Stimulated activated naive B cell treated with anti-CD40 and anti-IgM and Interleukin-4, amounts not matched to agents 10 μg/mL and 1 μg/mL and 100 μg/mL, for 72 hours (primary cell): ENCODE measurements around the gene RNF144A.

Experiments used
- ATAC-seq, 2 donors: fragments of 150-1000 bp; cut with Tn5 transposase; replicated peaks; 2 replicates each; pipeline ENCODE4 v1.10.0; 2021; ENCODE audit warnings: moderate library complexity in 1 of 2
- DNase-seq: peaks from one replicate; pipeline ENCODE4 v3.0.0; 2021
- H3K27ac Mint-ChIP-seq: one replicate; pipeline ENCODE4 v1.8.0; 2022; ENCODE audit warnings: mild to moderate bottlenecking, mixed read lengths
- H3K27me3 Mint-ChIP-seq, 2 donors: one replicate each; pipeline ENCODE4 v1.8.0; 2022; ENCODE audit warnings: mixed read lengths in 2 of 2
- H3K36me3 Mint-ChIP-seq, 2 donors: one replicate each; pipeline ENCODE4 v1.8.0; 2022; ENCODE audit warnings: mixed read lengths in 2 of 2, mild to moderate bottlenecking in 1 of 2
- H3K4me1 Mint-ChIP-seq, 2 donors: one replicate each; pipeline ENCODE4 v1.8.0; 2022; ENCODE audit warnings: mixed read lengths in 2 of 2, mild to moderate bottlenecking in 1 of 2
- H3K4me3 Mint-ChIP-seq, 2 donors: one replicate each; pipeline ENCODE4 v1.8.0; 2022; ENCODE audit warnings: mild to moderate bottlenecking in 2 of 2, mixed read lengths in 2 of 2, moderate library complexity in 1 of 2
- H3K9me3 Mint-ChIP-seq, 2 donors: one replicate each; pipeline ENCODE4 v1.8.0; 2022; ENCODE audit warnings: mixed read lengths in 2 of 2, mild to moderate bottlenecking in 1 of 2

Gene RNF144A

DNA sequence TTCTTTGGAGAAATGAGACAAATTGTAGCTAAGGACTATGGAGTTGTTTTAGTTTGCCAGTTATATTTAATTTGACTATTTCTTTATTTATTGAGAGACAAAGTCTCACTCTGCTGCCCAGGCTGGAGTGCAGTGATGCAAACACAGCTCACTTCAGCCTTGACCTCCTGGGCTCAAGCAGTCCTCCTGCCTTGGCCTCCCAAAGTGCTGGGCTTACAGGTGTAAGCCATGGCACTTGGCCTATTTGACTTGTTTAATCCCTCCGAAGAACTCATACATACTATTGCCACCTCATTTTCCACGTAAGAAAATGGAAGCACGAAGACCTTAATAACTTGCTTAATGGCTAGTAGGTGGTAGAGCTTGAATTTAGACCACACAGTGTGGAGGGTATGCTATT, 988 bp upstream of the RNF144A start:
- no peak for DNase-seq
- peaks cover 10 to 21% of the 10 kb centered on the region in 2 donors for H3K4me1 Mint-ChIP-seq
- no peak for ATAC-seq
- H3K36me3 Mint-ChIP-seq: peaks cover 0 to 2% of the 10 kb centered on the region in 2 donors
- peak overlapping the region in 1 of 2 donors; percentile 10 for H3K4me3 Mint-ChIP-seq
- H3K27ac Mint-ChIP-seq: no peak overlapping the region
- no peaks in the 10 kb centered on the region for H3K9me3 Mint-ChIP-seq
- peaks cover 24 to 45% of the 10 kb centered on the region in 2 donors for H3K27me3 Mint-ChIP-seq

DNA sequence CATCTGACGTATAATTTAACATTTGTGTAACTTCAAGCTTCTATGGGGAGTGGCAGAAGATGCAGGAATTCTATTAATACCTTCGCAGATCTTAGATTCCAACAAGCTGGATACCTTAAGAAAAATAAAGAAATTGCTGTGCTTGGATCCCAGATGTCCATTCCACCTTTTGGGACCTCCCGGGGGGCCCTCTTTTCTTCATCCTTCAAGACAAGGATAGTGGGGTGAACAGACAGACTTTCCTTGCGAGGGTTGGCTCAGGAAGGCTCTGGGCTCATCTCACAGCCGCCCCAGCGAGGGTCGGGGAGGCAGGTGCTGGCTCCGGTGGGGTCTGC, 509 bp upstream of the RNF144A start:
- Mint-ChIP-seq H3K9me3 (no peaks in the 10 kb centered on the region), H3K27ac (peak overlapping the region; percentile 25), H3K4me1 (peaks cover 7 to 17% of the 10 kb centered on the region in 2 donors), H3K36me3 (peaks cover 0 to 2% of the 10 kb centered on the region in 2 donors), H3K4me3 (peak overlapping the region; percentile 77 to 81), H3K27me3 (peaks cover 26 to 43% of the 10 kb centered on the region in 2 donors)
- DNase-seq (no peak), ATAC-seq (no peak)

DNA sequence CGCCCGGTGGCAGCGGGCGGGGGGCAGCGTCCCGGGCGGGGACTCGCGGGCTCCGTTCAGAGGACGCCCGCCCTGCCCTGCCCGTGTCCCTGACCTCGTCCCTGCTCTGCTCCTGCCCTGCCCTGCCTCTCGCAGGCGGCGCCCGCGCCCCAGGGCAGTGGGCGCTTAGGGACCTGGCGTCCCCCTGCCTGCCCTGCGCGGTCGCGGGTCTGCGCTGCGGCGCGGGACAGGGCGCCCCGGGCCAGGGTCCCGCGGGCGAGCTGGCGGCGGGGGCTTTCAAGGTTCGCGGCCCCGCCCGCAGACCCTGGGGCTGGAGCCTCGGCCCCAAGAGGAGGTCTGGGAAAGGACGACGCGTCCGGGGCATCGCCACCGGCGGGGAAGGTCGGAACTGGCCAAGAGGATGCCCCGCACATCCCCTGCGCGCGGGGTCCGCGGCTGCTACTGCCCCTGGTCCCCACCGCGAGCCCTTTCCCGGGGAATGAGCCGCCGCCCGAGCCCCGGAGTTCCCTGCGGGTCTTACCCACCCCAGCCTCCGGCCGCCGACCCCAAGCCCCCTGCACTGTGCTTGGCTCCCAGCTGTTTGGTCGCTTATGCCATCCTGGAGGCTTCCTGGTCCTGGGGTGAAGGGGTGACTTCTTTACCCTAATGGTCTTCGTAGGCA, 679 bp downstream of the RNF144A start:
- peaks cover 0 to 2% of the 10 kb centered on the region in 2 donors for H3K36me3 Mint-ChIP-seq
- peak; percentile 33 to 36 for ATAC-seq
- H3K4me1 Mint-ChIP-seq: peaks cover 9 to 17% of the 10 kb centered on the region in 2 donors
- H3K4me3 Mint-ChIP-seq: peak overlapping the region; percentile 57 to 72
- DNase-seq: no peak
- no peaks in the 10 kb centered on the region for H3K9me3 Mint-ChIP-seq
- H3K27ac Mint-ChIP-seq: no peak overlapping the region
- peaks cover 26 to 43% of the 10 kb centered on the region in 2 donors for H3K27me3 Mint-ChIP-seq

DNA sequence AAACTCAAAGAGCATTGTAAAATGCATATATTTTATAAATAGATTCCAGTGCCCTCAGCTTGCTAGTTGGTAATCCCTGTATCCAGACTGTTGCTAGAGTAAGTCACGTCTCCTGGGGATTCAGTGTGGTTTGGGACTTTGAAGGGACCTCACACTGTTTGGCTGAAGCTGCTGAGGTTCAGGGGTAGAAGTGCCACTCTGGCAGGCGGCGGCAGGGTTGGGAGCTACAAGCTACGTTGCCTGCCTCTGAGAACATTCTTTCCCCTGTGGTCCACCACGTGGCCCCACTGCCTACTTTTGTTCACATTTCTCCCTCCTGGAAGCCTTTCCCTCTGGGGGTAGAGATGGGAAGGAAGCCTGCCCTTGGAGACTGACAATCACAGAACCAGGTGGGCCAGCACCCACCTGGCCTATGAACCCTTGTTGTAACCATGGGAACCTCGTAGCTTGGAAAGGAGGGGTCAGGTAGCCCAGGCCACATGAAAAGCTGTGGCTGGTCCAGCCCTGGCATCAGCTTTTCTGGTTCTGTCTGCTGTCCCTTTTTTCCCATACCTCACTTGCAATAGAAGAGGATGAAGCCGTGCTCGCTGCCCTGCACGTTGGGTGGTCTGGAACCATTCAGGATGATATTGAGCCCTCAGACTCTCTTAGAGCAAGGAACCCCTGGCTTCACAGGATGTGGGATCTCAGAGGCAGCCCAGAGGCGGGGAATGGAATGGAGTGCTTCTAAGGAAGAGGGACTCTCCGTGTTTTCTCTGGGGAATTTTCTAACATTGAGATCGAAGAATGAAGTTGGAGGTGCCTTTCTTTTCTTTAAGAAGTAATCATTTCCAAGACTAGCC, 2.9 kb downstream of the RNF144A start:
- Mint-ChIP-seq H3K27ac (no peak overlapping the region), H3K27me3 (peaks cover 25 to 29% of the 10 kb centered on the region in 2 donors), H3K4me3 (no peak overlapping the region), H3K4me1 (peaks cover 13 to 22% of the 10 kb centered on the region in 2 donors), H3K36me3 (peaks cover 0 to 2% of the 10 kb centered on the region in 2 donors), H3K9me3 (no peaks in the 10 kb centered on the region)
- DNase-seq: no peak
- ATAC-seq: no peak

DNA sequence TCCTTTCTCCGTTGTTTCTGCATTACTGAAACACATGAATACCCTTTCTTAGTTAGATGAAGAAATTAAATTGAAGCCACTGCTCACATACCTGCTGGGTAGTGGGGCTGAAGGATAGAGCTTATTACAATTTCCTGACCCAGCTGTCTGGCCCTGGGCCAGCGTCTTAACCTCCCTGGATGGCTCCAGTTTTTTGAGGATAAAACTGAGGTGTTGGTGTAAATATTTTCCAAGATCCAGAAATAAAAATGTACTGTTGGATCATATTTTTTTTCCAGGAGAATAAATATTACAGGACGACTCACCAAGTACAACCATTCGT, 3.5 kb downstream of the RNF144A start:
- no peak for ATAC-seq
- peaks cover 0 to 2% of the 10 kb centered on the region in 2 donors for H3K36me3 Mint-ChIP-seq
- peaks cover 17 to 22% of the 10 kb centered on the region in 2 donors for H3K4me1 Mint-ChIP-seq

DNA sequence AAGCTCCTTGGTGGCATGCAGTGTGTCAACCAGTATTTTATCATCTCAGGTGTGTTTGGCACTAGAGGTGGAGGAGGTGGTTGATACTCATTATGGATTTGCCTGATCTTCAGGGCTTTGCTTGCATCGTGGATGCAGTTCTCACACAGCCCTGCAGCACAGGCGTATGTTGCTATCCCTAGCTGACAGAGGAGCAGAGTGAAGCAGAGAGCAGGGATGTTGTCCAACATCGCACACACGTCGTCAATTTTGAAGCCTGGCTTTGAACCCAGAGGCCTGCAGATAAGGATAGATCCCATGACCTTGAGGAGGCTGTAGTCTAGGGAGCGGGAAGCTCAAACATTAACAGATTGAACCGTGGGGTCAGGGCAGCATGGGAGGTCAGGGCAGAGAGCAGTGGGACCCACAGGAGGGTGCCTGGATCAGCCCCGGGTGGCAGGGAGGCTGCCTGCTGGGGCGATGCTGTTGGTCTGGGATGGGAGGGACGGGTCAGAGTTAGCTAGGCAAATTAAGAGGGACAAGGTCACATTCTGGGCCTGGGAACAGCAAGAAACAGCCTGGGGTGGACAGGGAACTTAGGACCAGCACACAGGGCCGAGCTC, 4.2 kb downstream of the RNF144A start:
- Mint-ChIP-seq H3K36me3 (peaks cover 0 to 2% of the 10 kb centered on the region in 2 donors), H3K27ac (no peak overlapping the region), H3K4me1 (peaks cover 17 to 22% of the 10 kb centered on the region in 2 donors), H3K9me3 (no peaks in the 10 kb centered on the region), H3K4me3 (no peak overlapping the region), H3K27me3 (peaks cover 23 to 27% of the 10 kb centered on the region in 2 donors)
- DNase-seq (no peak), ATAC-seq (no peak)

More for the DNA sequence above, 3.5 kb downstream of the RNF144A start:
- DNase-seq: no peak
- H3K9me3 Mint-ChIP-seq: no peaks in the 10 kb centered on the region
- no peak overlapping the region for H3K4me3 Mint-ChIP-seq
- H3K27me3 Mint-ChIP-seq: peaks cover 25 to 29% of the 10 kb centered on the region in 2 donors
- H3K27ac Mint-ChIP-seq: no peak overlapping the region

DNA sequence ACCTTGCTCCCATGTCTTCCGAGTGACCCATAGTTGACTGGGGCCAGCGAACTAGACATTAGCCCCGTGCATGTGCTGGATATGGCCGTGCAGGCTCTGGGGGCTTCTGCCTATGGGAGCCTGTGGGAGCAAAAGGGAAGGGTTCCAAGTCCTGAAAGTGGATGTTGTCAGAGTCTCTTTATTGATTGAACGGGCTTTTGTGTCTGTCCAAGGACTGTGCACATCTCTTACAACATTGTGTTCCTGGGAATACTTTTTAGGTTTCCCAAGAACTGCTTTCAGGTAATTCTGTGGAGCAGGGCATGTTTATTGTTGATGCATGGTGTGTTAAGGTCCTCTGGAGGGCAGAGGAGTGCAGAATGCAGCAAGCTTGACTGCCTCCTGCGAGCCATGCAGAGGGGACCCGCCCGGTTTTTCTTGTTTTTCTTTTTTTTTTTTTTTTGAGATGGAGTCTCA, 5.0 kb downstream of the RNF144A start:
- peaks cover 14 to 17% of the 10 kb centered on the region in 2 donors for H3K4me1 Mint-ChIP-seq
- peaks cover 20 to 23% of the 10 kb centered on the region in 2 donors for H3K27me3 Mint-ChIP-seq
- no peak for ATAC-seq
- H3K36me3 Mint-ChIP-seq: peaks cover 0 to 2% of the 10 kb centered on the region in 2 donors
- no peaks in the 10 kb centered on the region for H3K9me3 Mint-ChIP-seq
- DNase-seq: no peak
- H3K4me3 Mint-ChIP-seq: no peak overlapping the region
- H3K27ac Mint-ChIP-seq: no peak overlapping the region

DNA sequence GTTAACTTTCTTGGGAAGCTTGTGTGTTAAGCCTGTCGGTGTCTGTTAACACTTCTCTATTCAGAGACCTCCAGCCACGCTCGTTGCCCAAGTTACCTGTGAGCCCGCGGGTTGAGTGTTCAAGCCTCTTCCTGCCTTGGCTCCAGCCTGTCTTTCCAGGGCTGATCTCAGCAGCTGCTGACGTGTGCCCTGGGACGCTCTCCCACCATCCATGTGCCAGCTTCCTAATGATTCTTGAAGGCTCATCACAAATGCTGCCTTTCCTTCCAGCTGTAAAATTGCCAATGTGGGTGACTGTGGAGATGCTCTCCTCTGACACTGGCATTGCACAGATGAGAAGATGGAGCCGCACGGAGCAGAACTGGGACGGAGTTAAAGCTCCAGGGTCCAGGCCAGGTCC, 6.1 kb downstream of the RNF144A start:
- DNase-seq: no peak
- no peak for ATAC-seq
- Mint-ChIP-seq H3K27ac (no peak overlapping the region), H3K4me1 (peaks cover 14 to 17% of the 10 kb centered on the region in 2 donors), H3K36me3 (peaks cover 3 to 4% of the 10 kb centered on the region in 2 donors), H3K27me3 (peaks cover 20 to 23% of the 10 kb centered on the region in 2 donors), H3K9me3 (peaks cover 2 to 3% of the 10 kb centered on the region in 2 donors), H3K4me3 (no peak overlapping the region)

DNA sequence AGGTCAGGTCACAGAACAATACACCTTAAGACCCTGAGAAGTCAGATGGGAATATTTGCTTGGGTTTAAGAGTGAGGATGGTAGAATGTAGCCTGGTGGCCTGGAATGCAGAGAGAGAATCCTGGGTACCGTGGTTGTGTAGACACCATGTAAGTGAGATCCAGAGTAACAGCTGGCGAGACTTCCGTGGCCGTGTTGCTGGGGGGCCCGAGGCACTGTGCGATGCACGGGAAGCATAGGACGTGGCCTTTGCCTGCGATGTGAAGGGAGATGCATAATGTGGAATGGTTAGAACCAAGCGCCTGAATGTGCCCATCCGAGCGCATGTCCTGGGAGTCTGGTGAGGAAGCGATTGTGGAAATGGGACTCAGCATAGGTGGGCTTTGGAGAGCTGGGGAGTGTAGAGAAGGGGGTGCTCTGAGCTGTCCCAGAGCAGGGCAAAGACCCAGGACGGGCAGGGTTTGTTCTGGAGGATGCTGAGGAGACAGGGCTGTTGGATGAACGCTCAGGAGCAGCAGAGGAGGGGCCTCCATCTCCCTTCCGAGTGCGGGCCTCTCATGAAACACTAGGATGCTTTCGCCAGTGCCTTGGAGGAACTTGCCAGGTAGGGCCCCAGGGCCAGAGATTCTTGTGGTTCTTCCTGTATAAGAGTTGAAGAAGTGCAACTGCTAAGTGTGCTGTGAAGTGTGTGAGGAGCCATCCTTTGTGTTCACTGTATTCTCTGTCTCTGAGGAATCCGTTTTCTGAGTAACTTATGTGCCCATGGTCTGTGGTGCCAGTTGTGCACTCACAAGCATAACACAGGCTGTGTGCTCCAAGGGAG, 7.1 kb downstream of the RNF144A start:
- H3K27me3 Mint-ChIP-seq: peaks cover 12 to 18% of the 10 kb centered on the region in 2 donors
- DNase-seq (no peak), ATAC-seq (peak in 1 of 2 donors; percentile 22)
- peaks cover 2 to 7% of the 10 kb centered on the region in 2 donors for H3K9me3 Mint-ChIP-seq
- H3K4me1 Mint-ChIP-seq: peaks cover 9 to 10% of the 10 kb centered on the region in 2 donors
- H3K4me3 Mint-ChIP-seq: no peak overlapping the region
- H3K27ac Mint-ChIP-seq: no peak overlapping the region
- peaks cover 3 to 7% of the 10 kb centered on the region in 2 donors for H3K36me3 Mint-ChIP-seq

DNA sequence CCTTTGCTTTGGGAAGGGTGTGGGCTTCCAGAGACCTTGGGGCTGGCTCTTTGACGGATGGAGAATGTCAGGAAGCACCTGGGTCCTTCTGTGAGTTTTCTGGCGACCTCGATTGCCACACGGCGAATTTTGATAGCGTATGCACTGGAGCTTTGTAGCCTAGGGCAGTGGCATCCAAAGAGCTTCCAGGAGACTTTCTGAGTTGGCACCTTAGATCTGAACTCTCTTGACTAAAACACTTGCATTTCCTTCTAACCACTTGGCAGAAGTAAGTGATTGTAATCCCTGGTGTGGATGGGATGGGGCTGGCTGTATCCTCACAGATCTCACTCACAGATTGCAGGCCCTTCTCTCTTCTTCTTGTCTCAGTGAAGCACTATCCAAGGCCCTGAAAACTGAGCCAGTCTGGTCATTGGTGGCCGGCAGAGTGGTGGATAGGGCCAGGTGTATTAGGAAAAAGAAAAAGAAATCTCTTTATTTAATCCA, 7.8 kb downstream of the RNF144A start:
- peaks cover 3 to 7% of the 10 kb centered on the region in 2 donors for H3K36me3 Mint-ChIP-seq
- no peak for DNase-seq
- no peak for ATAC-seq
- peaks cover 9 to 10% of the 10 kb centered on the region in 2 donors for H3K4me1 Mint-ChIP-seq
- no peak overlapping the region for H3K27ac Mint-ChIP-seq
- H3K27me3 Mint-ChIP-seq: peaks cover 10 to 18% of the 10 kb centered on the region in 2 donors
- peaks cover 2 to 7% of the 10 kb centered on the region in 2 donors for H3K9me3 Mint-ChIP-seq
- no peak overlapping the region for H3K4me3 Mint-ChIP-seq

DNA sequence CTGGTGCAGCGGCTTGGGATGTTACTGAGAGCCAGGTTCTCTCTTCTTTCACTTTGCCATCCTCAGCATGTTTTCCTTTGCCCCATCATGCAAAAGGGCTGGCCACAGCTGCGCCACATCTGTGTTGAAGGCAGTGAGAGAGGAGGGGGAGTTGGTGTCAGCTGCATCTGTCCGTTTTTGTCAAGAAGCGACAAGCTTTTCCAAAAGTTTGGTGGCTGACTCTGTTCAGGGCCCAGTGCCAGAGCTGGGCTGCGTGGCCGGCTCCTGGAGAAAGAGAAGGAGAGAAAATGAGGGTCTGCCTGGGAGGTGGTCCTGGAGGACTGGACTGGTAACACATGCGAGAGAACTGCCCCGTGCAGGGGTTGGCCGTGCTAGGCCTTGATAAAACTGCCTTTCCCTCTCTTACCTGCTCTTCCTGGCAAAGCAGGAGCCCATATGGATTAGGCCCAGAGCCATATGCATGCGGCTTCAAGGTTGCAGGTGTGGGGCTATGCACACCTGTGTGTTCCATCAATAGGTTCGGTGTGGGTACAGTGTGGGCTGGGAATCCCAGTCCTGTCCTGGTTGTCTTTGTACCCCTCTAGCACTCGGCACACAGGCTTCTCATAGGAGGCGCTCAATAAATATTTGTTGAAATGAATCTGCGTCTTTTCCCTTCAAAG, 9.0 kb downstream of the RNF144A start:
- Mint-ChIP-seq H3K36me3 (peaks cover 3 to 7% of the 10 kb centered on the region in 2 donors), H3K4me3 (no peak overlapping the region), H3K9me3 (peaks cover 2 to 7% of the 10 kb centered on the region in 2 donors), H3K4me1 (peaks cover 9 to 10% of the 10 kb centered on the region in 2 donors), H3K27me3 (peaks cover 3 to 16% of the 10 kb centered on the region in 2 donors), H3K27ac (no peak overlapping the region)
- DNase-seq (no peak), ATAC-seq (no peak)

DNA sequence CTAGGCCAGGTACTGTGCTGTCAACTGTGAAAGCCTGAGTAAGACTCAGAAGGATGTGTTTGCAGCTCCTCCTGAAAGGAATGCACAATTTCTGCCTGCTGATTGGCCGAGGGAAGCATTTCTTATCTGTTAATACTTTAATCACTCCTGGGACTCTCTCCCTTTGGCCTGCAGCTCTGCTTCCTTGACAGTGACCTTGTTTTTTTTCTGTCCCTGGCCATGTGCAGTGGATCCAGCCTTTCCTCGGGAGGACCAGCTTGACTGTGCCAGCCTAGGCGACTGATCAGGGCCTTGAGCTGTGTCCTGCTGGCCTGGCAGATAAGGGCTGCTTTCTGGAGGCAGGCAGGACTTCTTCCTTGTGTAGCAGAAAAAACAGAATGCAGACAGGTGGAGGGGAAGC, 10.0 kb downstream of the RNF144A start:
- H3K36me3 Mint-ChIP-seq: peaks cover 3 to 7% of the 10 kb centered on the region in 2 donors
- peaks cover 8 to 9% of the 10 kb centered on the region in 2 donors for H3K4me1 Mint-ChIP-seq
- no peak overlapping the region for H3K4me3 Mint-ChIP-seq

DNA sequence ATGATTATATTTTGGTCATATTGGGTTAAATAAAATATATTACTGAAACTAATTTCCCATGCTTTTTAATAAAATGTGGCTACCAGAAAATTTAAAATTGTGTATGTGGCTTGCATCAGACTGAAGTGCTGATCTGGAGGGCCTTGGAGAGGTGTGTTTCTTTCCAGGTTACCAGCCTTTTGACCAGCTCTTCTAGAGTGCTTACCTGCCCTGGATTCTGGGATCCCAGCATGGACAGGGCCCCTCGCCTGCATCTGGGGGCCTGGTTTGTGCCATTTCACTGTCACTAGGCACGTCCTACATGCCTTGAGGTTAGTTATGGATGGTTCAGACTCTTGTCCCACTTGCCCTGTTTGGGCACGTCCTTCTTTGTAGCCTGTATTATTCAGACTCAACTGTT, 10.5 kb downstream of the RNF144A start:
- H3K4me3 Mint-ChIP-seq: no peak overlapping the region
- H3K27me3 Mint-ChIP-seq: peaks cover 5 to 13% of the 10 kb centered on the region in 2 donors
- peaks cover 3 to 7% of the 10 kb centered on the region in 2 donors for H3K36me3 Mint-ChIP-seq
- H3K27ac Mint-ChIP-seq: no peak overlapping the region
- DNase-seq (no peak), ATAC-seq (no peak)
- peaks cover 7 to 9% of the 10 kb centered on the region in 2 donors for H3K4me1 Mint-ChIP-seq
- H3K9me3 Mint-ChIP-seq: peaks cover 2 to 11% of the 10 kb centered on the region in 2 donors

More for the DNA sequence above, 10.0 kb downstream of the RNF144A start:
- DNase-seq: no peak
- no peak for ATAC-seq
- H3K27me3 Mint-ChIP-seq: peaks cover 5 to 13% of the 10 kb centered on the region in 2 donors
- no peak overlapping the region for H3K27ac Mint-ChIP-seq
- H3K9me3 Mint-ChIP-seq: peaks cover 2 to 11% of the 10 kb centered on the region in 2 donors
